HepG2 (cell line): ENCODE results near the gene WDCP. TPM values are rescaled to one million over a fixed set of nuclear protein-coding genes. Genes with fewer than 3 reads are reported as not detected.
"Not testable (repeated sequence)": the region's sequence is repeated elsewhere in the genome, so short reads cannot be mapped to it uniquely, and the experiment has no call there.

Source experiments
- ARNT2 ChIP-seq: sonication (generic); formaldehyde crosslinking; IDR thresholded peaks from 2 replicates; pipeline ENCODE4 v1.8.0; 2022; ENCODE audit warnings: mild to moderate bottlenecking, low read depth, missing genetic modification reagents, moderate library complexity
- ATF7-NPFF ChIP-seq: sonication (generic); formaldehyde crosslinking; IDR thresholded peaks from 2 replicates; pipeline ENCODE4 v1.8.1; 2023; ENCODE audit warnings: mild to moderate bottlenecking, low read depth, missing genetic modification reagents, moderate library complexity
- FOXA1 ChIP-seq, 2 experiments: fragments of 450-650 bp in 1 of 2; sonication (generic) in 1 of 2; formaldehyde crosslinking in 1 of 2; IDR thresholded peaks; 2 replicates each; pipeline versions ENCODE4 v1.4.0 to v1.6.1; 2016 to 2020; ENCODE audit warnings: missing genetic modification reagents in 1 of 2
- HDAC2 ChIP-seq: sonication (generic); formaldehyde crosslinking; IDR thresholded peaks from 2 replicates; pipeline ENCODE4 v1.4.0; 2020; ENCODE audit warnings: missing genetic modification reagents
- HINFP ChIP-seq: sonication (generic); formaldehyde crosslinking; IDR thresholded peaks from 2 replicates; pipeline ENCODE4 v1.4.0; 2020; ENCODE audit warnings: low read depth, mild to moderate bottlenecking, missing genetic modification reagents
- HOXD1 ChIP-seq: sonication (generic); formaldehyde crosslinking; IDR thresholded peaks from 2 replicates; pipeline ENCODE4 v1.5.0; 2020; ENCODE audit warnings: missing genetic modification reagents
- MED1 ChIP-seq: sonication (generic); formaldehyde crosslinking; IDR thresholded peaks from 2 replicates; pipeline ENCODE4 v1.4.0; 2020; ENCODE audit warnings: missing genetic modification reagents
- MEF2D ChIP-seq: sonication (generic); formaldehyde crosslinking; IDR thresholded peaks from 2 replicates; pipeline ENCODE4 v1.5.1; 2020; ENCODE audit warnings: mild to moderate bottlenecking, missing genetic modification reagents
- PHF8 ChIP-seq: sonication (generic); formaldehyde crosslinking; IDR thresholded peaks from 2 replicates; pipeline ENCODE4 v1.5.0; 2020; ENCODE audit warnings: missing genetic modification reagents
- RXRA ChIP-seq: sonication (generic); formaldehyde crosslinking; IDR thresholded peaks from 2 replicates; pipeline ENCODE4 v1.5.1; 2020; ENCODE audit warnings: missing genetic modification reagents
- SMAD3 ChIP-seq: sonication (generic); formaldehyde crosslinking; IDR thresholded peaks from 2 replicates; pipeline ENCODE4 v1.4.0; 2020; ENCODE audit warnings: missing genetic modification reagents
- TARDBP ChIP-seq: sonication (generic); formaldehyde crosslinking; IDR thresholded peaks from 2 replicates; pipeline ENCODE4 v1.8.0; 2022; ENCODE audit warnings: mild to moderate bottlenecking, missing genetic modification reagents
- ZBTB4 ChIP-seq: sonication (generic); formaldehyde crosslinking; IDR thresholded peaks from 2 replicates; pipeline ENCODE4 v1.4.0; 2020; ENCODE audit warnings: missing genetic modification reagents, mild to moderate bottlenecking, borderline replicate concordance
- ZFY ChIP-seq: sonication (generic); formaldehyde crosslinking; IDR thresholded peaks from 2 replicates; pipeline ENCODE4 v1.4.0; 2020; ENCODE audit warnings: missing genetic modification reagents
- ZMYM3 ChIP-seq: sonication (generic); formaldehyde crosslinking; IDR thresholded peaks from 2 replicates; pipeline ENCODE4 v1.5.1; 2020; ENCODE audit warnings: mild to moderate bottlenecking, missing genetic modification reagents
- ZNF414 ChIP-seq: sonication (generic); formaldehyde crosslinking; IDR thresholded peaks from 2 replicates; pipeline ENCODE4 v1.5.0; 2020; ENCODE audit warnings: missing genetic modification reagents
- ZNF605 ChIP-seq: sonication (generic); formaldehyde crosslinking; IDR thresholded peaks from 2 replicates; pipeline ENCODE4 v1.8.0; 2022; ENCODE audit warnings: mild to moderate bottlenecking, missing genetic modification reagents
- ZNF619 ChIP-seq: sonication (generic); formaldehyde crosslinking; IDR thresholded peaks from 2 replicates; pipeline ENCODE4 v1.4.0; 2020; ENCODE audit warnings: mild to moderate bottlenecking, missing genetic modification reagents
- polyA plus RNA-seq, 8 experiments: library from polyadenylated mRNA; depleted of rRNA in 3 of 8; stranded (reverse) in 7 of 8; unstranded in 1 of 8; fragments of >200 nt; fragmentation: Illumina TruSeq in 4 of 8; extraction: Trizol in 4 of 8; gene quantifications; 2 replicates each; pipeline versions ENCODE4 v1.2.1 to v1.2.3, GENCODE V29; 2011 to 2016; ENCODE audit warnings: low read depth in 4 of 8, missing spikeins in 1 of 8, mixed read lengths in 1 of 8; ENCODE audit not compliant: insufficient read depth in 1 of 8
- total RNA-seq, 5 experiments: library from RNA; depleted of rRNA; stranded (reverse); fragments of >200 nt; fragmentation: Illumina TruSeq; extraction: Trizol; gene quantifications; 2 replicates each; pipeline ENCODE4 v1.2.3, GENCODE V29; 2016; ENCODE audit warnings: low read depth in 1 of 5
- TF ChIP-seq, protein P1 (sequence below): sonication (generic); formaldehyde crosslinking; IDR thresholded peaks from 2 replicates; pipeline ENCODE4 v1.4.0; 2020; ENCODE audit warnings: missing genetic modification reagents
- TF ChIP-seq, protein P2 (sequence below): IDR thresholded peaks from 2 replicates; pipeline ENCODE4 v1.6.1; 2012; ENCODE audit warnings: inconsistent platforms
- TF ChIP-seq, protein P3 (sequence below): IDR thresholded peaks from 2 replicates; pipeline ENCODE4 v1.6.1; 2016; ENCODE audit warnings: missing compliant biosample characterization, missing genetic modification reagents, borderline replicate concordance

Gene WDCP
- total and polyA plus RNA-seq, 2 of the 13 experiments (the other 11 are each of a cell fraction or from before 2014, with no cell fraction given), result 17.4 to 22.6 TPM

GRCh38 chr2:24095171-24095677, 48.0 kb upstream of the WDCP start (continued):
- TF ChIP-seq ZMYM3 (CRISPR knock-in tag) (peak; percentile 60; the same call in 1 of the 2 replicates), SMAD3 (CRISPR knock-in tag) (0 out of 2 replicates have a peak, but pooled peaks have one; percentile 12), ZNF414 (peak; percentile 63; the same call in 1 of the 2 replicates), TARDBP (CRISPR knock-in tag) (peak; percentile 22; the same call in 1 of the 2 replicates), ZNF619 (CRISPR knock-in tag) (0 out of 2 replicates have a peak, but pooled peaks have one; percentile 84), ZFY (CRISPR knock-in tag) (peak; percentile 61), MED1 (CRISPR knock-in tag) (peak; percentile 16; the same call in 1 of the 2 replicates), ATF7-NPFF (peak; percentile 68; the same call in 1 of the 2 replicates), MEF2D (CRISPR knock-in tag) (0 out of 2 replicates have a peak, but pooled peaks have one; percentile 29), ARNT2 (CRISPR knock-in tag) (0 out of 2 replicates have a peak, but pooled peaks have one; percentile 34), HOXD1 (0 out of 2 replicates have a peak, but pooled peaks have one; percentile 7), HDAC2 (CRISPR knock-in tag) (0 out of 2 replicates have a peak, but pooled peaks have one; percentile 22), ZNF605 (CRISPR knock-in tag) (0 out of 2 replicates have a peak, but pooled peaks have one; percentile 33), HINFP (CRISPR knock-in tag) (0 out of 2 replicates have a peak, but pooled peaks have one; percentile 55), RXRA (CRISPR knock-in tag) (0 out of 2 replicates have a peak, but pooled peaks have one; percentile 21), FOXA1 (CRISPR knock-in tag; IDR thresholded peaks at IDR 0.05) (peak; percentile 90), PHF8 (CRISPR knock-in tag) (peak; percentile 33; the same call in 1 of the 2 replicates), ZBTB4 (CRISPR knock-in tag) (0 out of 2 replicates have a peak, but pooled peaks have one; percentile 55)
- TF ChIP-seq, protein P1, sequence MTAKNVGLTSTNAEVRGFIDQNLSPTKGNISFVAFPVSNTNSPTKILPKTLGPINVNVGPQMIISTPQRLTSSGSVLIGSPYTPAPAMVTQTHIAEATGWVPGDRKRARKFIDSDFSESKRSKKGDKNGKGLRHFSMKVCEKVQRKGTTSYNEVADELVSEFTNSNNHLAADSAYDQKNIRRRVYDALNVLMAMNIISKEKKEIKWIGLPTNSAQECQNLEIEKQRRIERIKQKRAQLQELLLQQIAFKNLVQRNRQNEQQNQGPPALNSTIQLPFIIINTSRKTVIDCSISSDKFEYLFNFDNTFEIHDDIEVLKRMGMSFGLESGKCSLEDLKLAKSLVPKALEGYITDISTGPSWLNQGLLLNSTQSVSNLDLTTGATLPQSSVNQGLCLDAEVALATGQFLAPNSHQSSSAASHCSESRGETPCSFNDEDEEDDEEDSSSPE, result peak; percentile 80; the same call in 1 of the 2 replicates
- TF ChIP-seq, protein P2, sequence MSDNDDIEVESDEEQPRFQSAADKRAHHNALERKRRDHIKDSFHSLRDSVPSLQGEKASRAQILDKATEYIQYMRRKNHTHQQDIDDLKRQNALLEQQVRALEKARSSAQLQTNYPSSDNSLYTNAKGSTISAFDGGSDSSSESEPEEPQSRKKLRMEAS, result 0 out of 2 replicates have a peak, but pooled peaks have one; percentile 22
- TF ChIP-seq, protein P3, sequence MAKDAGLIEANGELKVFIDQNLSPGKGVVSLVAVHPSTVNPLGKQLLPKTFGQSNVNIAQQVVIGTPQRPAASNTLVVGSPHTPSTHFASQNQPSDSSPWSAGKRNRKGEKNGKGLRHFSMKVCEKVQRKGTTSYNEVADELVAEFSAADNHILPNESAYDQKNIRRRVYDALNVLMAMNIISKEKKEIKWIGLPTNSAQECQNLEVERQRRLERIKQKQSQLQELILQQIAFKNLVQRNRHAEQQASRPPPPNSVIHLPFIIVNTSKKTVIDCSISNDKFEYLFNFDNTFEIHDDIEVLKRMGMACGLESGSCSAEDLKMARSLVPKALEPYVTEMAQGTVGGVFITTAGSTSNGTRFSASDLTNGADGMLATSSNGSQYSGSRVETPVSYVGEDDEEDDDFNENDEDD (CRISPR knock-in tag), result peak; percentile 70; the same call in 1 of the 2 replicates
- not testable (repeated sequence) for TF ChIP-seq FOXA1 (IDR thresholded peaks at IDR 0.05)
